Measurements from ENCODE around the gene ANAPC15. TPM values are rescaled to one million over a fixed set of nuclear protein-coding genes. Genes with fewer than 3 reads are reported as not detected.
A peak's percentile ranks its signal among the peaks of the same experiment; 100 is the strongest.

The ANAPC15 gene
- total and polyA plus RNA-seq, 9 donors, result 29.8 to 38.7 (median 35.1) TPM

DNA sequence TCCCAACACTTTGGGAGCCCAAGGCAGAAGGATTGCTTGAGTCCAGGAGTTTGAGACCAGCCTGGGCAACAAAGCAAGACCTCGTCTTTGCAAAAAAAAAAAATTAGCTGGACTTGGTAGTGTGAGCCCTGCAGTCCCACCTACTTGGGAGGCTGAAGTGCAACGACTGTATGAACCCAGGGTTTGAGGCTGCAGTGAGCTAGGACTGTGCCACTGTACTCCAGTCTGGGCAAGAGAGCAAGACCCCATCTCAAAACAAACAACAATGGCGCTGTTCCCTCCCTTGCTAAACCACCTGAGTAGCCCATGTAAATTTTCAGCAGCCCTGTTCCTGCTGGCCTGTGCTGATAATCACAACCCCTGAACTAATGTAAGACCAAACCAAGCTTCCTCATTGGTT, 12.5 kb downstream of the ANAPC15 start:
- peaks cover 49% of the 10 kb centered on the region for H3K36me3 ChIP-seq (ENCODE audit: control insufficient read depth, insufficient read depth, low read length)
- H3K27me3 ChIP-seq (ENCODE audit: control insufficient read depth, insufficient read depth, low read length), result no peaks in the 10 kb centered on the region
- H3K4me3 ChIP-seq (ENCODE audit: low read length), result no peak overlapping the region
- no peak overlapping the region for H3K27ac ChIP-seq (ENCODE audit: low read length)
- WGBS (ENCODE audit: insufficient coverage), result 91% methylated on average over 3 of the region's 3 CpGs
- DNase-seq, result no peak
- H3K4me1 ChIP-seq (ENCODE audit: control insufficient read depth, insufficient read depth, low read length), result peaks cover 18% of the 10 kb centered on the region
- H3K9me3 ChIP-seq (replicated peaks; ENCODE audit: control insufficient read depth, low read depth, low read length), result no peaks in the 10 kb centered on the region

DNA sequence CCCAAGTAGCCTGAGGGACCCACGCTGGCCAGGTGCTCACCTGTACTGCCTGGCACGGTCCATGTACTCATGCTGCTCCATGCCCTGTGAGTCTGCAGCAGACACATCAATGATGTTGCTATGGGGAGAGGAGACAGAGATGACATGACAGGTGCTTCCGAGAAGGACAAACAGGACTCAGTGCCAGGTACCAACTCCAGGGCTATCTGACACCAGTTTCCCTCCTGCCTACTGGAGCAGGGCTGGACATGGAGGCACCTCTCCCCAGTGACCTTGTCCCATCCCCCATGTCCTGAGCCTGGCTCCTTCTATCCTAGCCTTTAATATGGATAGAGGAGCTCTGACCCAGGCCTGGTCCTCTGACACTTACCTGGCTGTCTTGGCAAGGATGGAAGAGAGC, 13.8 kb downstream of the ANAPC15 start:
- Histone ChIP-seq H3K27ac (ENCODE audit: low read length) (no peak overlapping the region), H3K4me3 (ENCODE audit: low read length) (no peak overlapping the region), H3K9me3 (replicated peaks; ENCODE audit: control insufficient read depth, low read depth, low read length) (no peaks in the 10 kb centered on the region), H3K36me3 (ENCODE audit: control insufficient read depth, insufficient read depth, low read length) (peaks cover 56% of the 10 kb centered on the region), H3K4me1 (ENCODE audit: control insufficient read depth, insufficient read depth, low read length) (peaks cover 16% of the 10 kb centered on the region), H3K27me3 (ENCODE audit: control insufficient read depth, insufficient read depth, low read length) (no peaks in the 10 kb centered on the region)
- no peak for DNase-seq
- 100% methylated on average over 2 of the region's 3 CpGs for WGBS (ENCODE audit: insufficient coverage)

GRCh38 chr11:72091292-72091691, 21.2 kb downstream of the ANAPC15 start:
- no CpG with 5 or more reads among the region's 4 CpGs for WGBS (ENCODE audit: insufficient coverage)
- DNase-seq, result peak; percentile 86
- H3K9me3 ChIP-seq (replicated peaks; ENCODE audit: control insufficient read depth, low read depth, low read length), result no peaks in the 10 kb centered on the region
- H3K27ac ChIP-seq (ENCODE audit: low read length), result no peak overlapping the region
- H3K4me3 ChIP-seq (ENCODE audit: low read length), result no peak overlapping the region
- H3K4me1 ChIP-seq (ENCODE audit: control insufficient read depth, insufficient read depth, low read length), result peaks cover 7% of the 10 kb centered on the region
- peaks cover 47% of the 10 kb centered on the region for H3K36me3 ChIP-seq (ENCODE audit: control insufficient read depth, insufficient read depth, low read length)
- no peaks in the 10 kb centered on the region for H3K27me3 ChIP-seq (ENCODE audit: control insufficient read depth, insufficient read depth, low read length)

GRCh38 chr11:72088076-72088808, 24.3 kb downstream of the ANAPC15 start:
- WGBS (ENCODE audit: insufficient coverage), result 90% methylated on average over 2 of the region's 4 CpGs
- Histone ChIP-seq H3K27ac (ENCODE audit: low read length) (no peak overlapping the region), H3K9me3 (replicated peaks; ENCODE audit: control insufficient read depth, low read depth, low read length) (no peaks in the 10 kb centered on the region), H3K4me1 (ENCODE audit: control insufficient read depth, insufficient read depth, low read length) (peaks cover 9% of the 10 kb centered on the region), H3K4me3 (ENCODE audit: low read length) (no peak overlapping the region), H3K36me3 (ENCODE audit: control insufficient read depth, insufficient read depth, low read length) (peaks cover 36% of the 10 kb centered on the region), H3K27me3 (ENCODE audit: control insufficient read depth, insufficient read depth, low read length) (no peaks in the 10 kb centered on the region)
- DNase-seq, result no peak

GRCh38 chr11:72085621-72086351, 26.7 kb downstream of the ANAPC15 start:
- Histone ChIP-seq H3K4me1 (ENCODE audit: control insufficient read depth, insufficient read depth, low read length) (peaks cover 9% of the 10 kb centered on the region), H3K36me3 (ENCODE audit: control insufficient read depth, insufficient read depth, low read length) (peaks cover 24% of the 10 kb centered on the region), H3K27me3 (ENCODE audit: control insufficient read depth, insufficient read depth, low read length) (no peaks in the 10 kb centered on the region), H3K9me3 (replicated peaks; ENCODE audit: control insufficient read depth, low read depth, low read length) (no peaks in the 10 kb centered on the region), H3K4me3 (ENCODE audit: low read length) (no peak overlapping the region), H3K27ac (ENCODE audit: low read length) (no peak overlapping the region)
- no peak for DNase-seq
- no CpG with 5 or more reads among the region's 3 CpGs for WGBS (ENCODE audit: insufficient coverage)

DNA sequence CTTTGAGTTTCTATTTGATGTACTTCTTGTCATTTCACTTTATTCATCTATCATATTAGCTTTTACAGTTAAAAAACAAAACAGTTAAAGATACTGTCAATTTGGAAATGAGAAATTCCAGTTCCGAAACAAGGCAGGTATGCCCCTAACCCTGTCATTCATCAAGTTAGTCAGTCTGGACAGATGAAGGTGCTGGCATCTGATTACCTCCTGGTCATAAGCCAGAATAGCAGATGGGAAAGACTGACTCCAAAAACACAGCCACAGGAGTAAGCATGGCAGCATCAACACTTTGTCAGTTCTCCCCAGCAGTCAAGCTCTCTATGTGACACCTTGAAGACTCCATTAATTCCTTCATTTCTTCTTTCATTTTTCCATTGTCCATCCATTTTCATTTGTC, 27.5 kb downstream of the ANAPC15 start:
- peaks cover 18% of the 10 kb centered on the region for H3K36me3 ChIP-seq (ENCODE audit: control insufficient read depth, insufficient read depth, low read length)
- H3K27ac ChIP-seq (ENCODE audit: low read length), result no peak overlapping the region
- peaks cover 9% of the 10 kb centered on the region for H3K4me1 ChIP-seq (ENCODE audit: control insufficient read depth, insufficient read depth, low read length)
- no peaks in the 10 kb centered on the region for H3K9me3 ChIP-seq (replicated peaks; ENCODE audit: control insufficient read depth, low read depth, low read length)
- H3K4me3 ChIP-seq (ENCODE audit: low read length), result no peak overlapping the region
- no peaks in the 10 kb centered on the region for H3K27me3 ChIP-seq (ENCODE audit: control insufficient read depth, insufficient read depth, low read length)
- 90% methylated on average over 1 of the region's 1 CpG for WGBS (ENCODE audit: insufficient coverage)
- DNase-seq, result no peak

GRCh38 chr11:72084076-72084475, 28.4 kb downstream of the ANAPC15 start:
- peaks cover 14% of the 10 kb centered on the region for H3K4me1 ChIP-seq (ENCODE audit: control insufficient read depth, insufficient read depth, low read length)
- no peak overlapping the region for H3K4me3 ChIP-seq (ENCODE audit: low read length)
- no peak overlapping the region for H3K27ac ChIP-seq (ENCODE audit: low read length)
- DNase-seq, result no peak
- WGBS (ENCODE audit: insufficient coverage), result 60% methylated on average over 1 of the region's 4 CpGs
- H3K36me3 ChIP-seq (ENCODE audit: control insufficient read depth, insufficient read depth, low read length), result peaks cover 10% of the 10 kb centered on the region
- no peaks in the 10 kb centered on the region for H3K9me3 ChIP-seq (replicated peaks; ENCODE audit: control insufficient read depth, low read depth, low read length)
- H3K27me3 ChIP-seq (ENCODE audit: control insufficient read depth, insufficient read depth, low read length), result no peaks in the 10 kb centered on the region

DNA sequence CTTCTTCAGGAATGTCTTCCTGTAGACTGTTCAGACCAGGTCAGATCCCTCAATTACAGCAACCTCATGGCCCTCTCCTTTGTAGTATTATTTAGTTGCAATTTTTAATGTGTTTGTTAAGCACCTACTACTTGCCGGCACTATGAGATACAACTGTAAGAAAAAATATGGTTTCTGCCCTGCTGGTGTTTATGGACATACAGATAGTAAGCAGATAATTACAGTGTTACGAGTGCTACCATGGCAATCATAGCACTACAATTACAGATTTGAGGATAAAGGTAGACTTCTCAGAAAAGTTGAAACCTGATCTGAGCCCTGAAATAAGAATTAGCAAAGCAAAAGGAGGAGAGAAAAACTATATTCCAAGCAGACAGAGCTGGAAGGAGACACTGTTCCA, 29.1 kb downstream of the ANAPC15 start:
- Histone ChIP-seq H3K4me3 (ENCODE audit: low read length) (no peak overlapping the region), H3K36me3 (ENCODE audit: control insufficient read depth, insufficient read depth, low read length) (peaks cover 10% of the 10 kb centered on the region), H3K4me1 (ENCODE audit: control insufficient read depth, insufficient read depth, low read length) (peaks cover 19% of the 10 kb centered on the region), H3K27me3 (ENCODE audit: control insufficient read depth, insufficient read depth, low read length) (no peaks in the 10 kb centered on the region), H3K9me3 (replicated peaks; ENCODE audit: control insufficient read depth, low read depth, low read length) (no peaks in the 10 kb centered on the region), H3K27ac (ENCODE audit: low read length) (no peak overlapping the region)
- no peak for DNase-seq
- WGBS (ENCODE audit: insufficient coverage), result no CpG with 5 or more reads among the region's 2 CpGs

- H3K9me3 ChIP-seq (replicated peaks; ENCODE audit: control insufficient read depth, low read depth, low read length), result no peaks in the 10 kb centered on the region
- no peak overlapping the region for H3K4me3 ChIP-seq (ENCODE audit: low read length)
- H3K36me3 ChIP-seq (ENCODE audit: control insufficient read depth, insufficient read depth, low read length), result peaks cover 5% of the 10 kb centered on the region
- H3K27ac ChIP-seq (ENCODE audit: low read length), result no peak overlapping the region
- no peak for DNase-seq
- WGBS (ENCODE audit: insufficient coverage), result 100% methylated on average over 1 of the region's 3 CpGs
- no peaks in the 10 kb centered on the region for H3K27me3 ChIP-seq (ENCODE audit: control insufficient read depth, insufficient read depth, low read length)
- peaks cover 19% of the 10 kb centered on the region for H3K4me1 ChIP-seq (ENCODE audit: control insufficient read depth, insufficient read depth, low read length)
Measured at GRCh38 chr11:72081821-72082453, 30.6 kb downstream of the ANAPC15 start.

- Histone ChIP-seq H3K27me3 (ENCODE audit: control insufficient read depth, insufficient read depth, low read length) (no peaks in the 10 kb centered on the region), H3K4me1 (ENCODE audit: control insufficient read depth, insufficient read depth, low read length) (peaks cover 19% of the 10 kb centered on the region), H3K27ac (ENCODE audit: low read length) (peak overlapping the region; percentile 94), H3K4me3 (ENCODE audit: low read length) (peak overlapping the region; percentile 84), H3K9me3 (replicated peaks; ENCODE audit: control insufficient read depth, low read depth, low read length) (no peaks in the 10 kb centered on the region), H3K36me3 (ENCODE audit: control insufficient read depth, insufficient read depth, low read length) (peaks cover 4% of the 10 kb centered on the region)
- WGBS (ENCODE audit: insufficient coverage), result 82% methylated on average over 6 of the region's 21 CpGs
- DNase-seq, result no peak
Measured at GRCh38 chr11:72081184-72081644, 31.3 kb downstream of the ANAPC15 start.
